ENCODE results near the gene VIM.

Gene VIM

GRCh38 chr10:17200912-17201793 is 26.9 kb upstream of the VIM start, which contains the start of gene TRDMT1 (continued):
- TF ChIP-seq ZSCAN4 (tag by site-specific recombination; IDR thresholded peaks at IDR 0.05) (peak; percentile 63; the same call in 1 of the 2 replicates), ZNF211 (tag by site-specific recombination; IDR thresholded peaks at IDR 0.05; ENCODE audit: low read depth) (no peak), HOXD13 (CRISPR knock-in tag; IDR thresholded peaks at IDR 0.05; ENCODE audit: borderline replicate concordance) (0 out of 2 replicates have a peak, but pooled peaks have one; percentile 62), ZNF404 (tag by site-specific recombination; IDR thresholded peaks at IDR 0.05) (no peak), REST (tag by site-specific recombination; IDR thresholded peaks at IDR 0.05) (peak; percentile 77), ZNF561 (tag by site-specific recombination; IDR thresholded peaks at IDR 0.05; ENCODE audit: borderline replicate concordance) (peak; percentile 98), ZBTB44 (tag by site-specific recombination; IDR thresholded peaks at IDR 0.05) (peak; percentile 62; the same call in 1 of the 2 replicates), MZF1 (tag by site-specific recombination; IDR thresholded peaks at IDR 0.05; ENCODE audit: borderline replicate concordance) (peak; percentile 28), ZNF513 (tag by site-specific recombination; IDR thresholded peaks at IDR 0.05) (peak; percentile 24), ZBTB26 (tag by site-specific recombination; optimal IDR thresholded peaks at IDR 0.05) (peak; percentile 96), ZNF416 (tag by site-specific recombination; IDR thresholded peaks at IDR 0.05) (no peak), BCL6B (tag by site-specific recombination; IDR thresholded peaks at IDR 0.05) (no peak), ZFHX2 (tag by site-specific recombination; conservative IDR thresholded peaks at IDR 0.05) (peak; percentile 94), ZNF664 (tag by site-specific recombination; IDR thresholded peaks at IDR 0.05) (peak; percentile 68), ZNF121 (tag by site-specific recombination; IDR thresholded peaks at IDR 0.05) (peak; percentile 70; the same call in 1 of the 2 replicates), ZBTB10 (tag by site-specific recombination; IDR thresholded peaks at IDR 0.05) (peak; percentile 93), YY1 (tag by site-specific recombination; IDR thresholded peaks at IDR 0.05) (peak; percentile 94), ZNF670 (tag by site-specific recombination; IDR thresholded peaks at IDR 0.05; ENCODE audit: low read depth) (no peak), BCL11A (tag by site-specific recombination; IDR thresholded peaks at IDR 0.05; ENCODE audit: low read depth) (peak; percentile 59; the same call in 1 of the 2 replicates), PRDM1 (tag by site-specific recombination; IDR thresholded peaks at IDR 0.05) (0 out of 2 replicates have a peak, but pooled peaks have one; percentile 51), ZNF335 (tag by site-specific recombination; conservative IDR thresholded peaks at IDR 0.05) (peak; percentile 64), ZNF184 (tag by site-specific recombination; IDR thresholded peaks at IDR 0.05) (no peak), ZNF37A (tag by site-specific recombination; IDR thresholded peaks at IDR 0.05) (no peak)

Data from HEK293 (cell line).